ENCODE data around the gene AP3B2.

Gene AP3B2

GRCh38 chr15:82692171-82692570 lies 17.5 kb downstream of the AP3B2 start:
- no peak for TF ChIP-seq FOXP2 (optimal IDR thresholded peaks at IDR 0.05; ENCODE audit: borderline replicate concordance, extremely low read depth, extremely low read length, insufficient read depth)
- TF ChIP-seq SIN3A (IDR thresholded peaks at IDR 0.05; ENCODE audit: borderline replicate concordance, insufficient read depth, low read length): no peak

GRCh38 chr15:82689147-82689546 lies 20.5 kb downstream of the AP3B2 start:
- TF ChIP-seq REST (IDR thresholded peaks at IDR 0.05; ENCODE audit: insufficient read depth in 1 of 2, low read depth in 2 of 2, low read length in 2 of 2) (no peak), SIN3A (IDR thresholded peaks at IDR 0.05; ENCODE audit: borderline replicate concordance, insufficient read depth, low read length) (no peak)

GRCh38 chr15:82688691-82689090 lies 21.0 kb downstream of the AP3B2 start:
- TF ChIP-seq TAF1 (IDR thresholded peaks at IDR 0.05; ENCODE audit: borderline replicate concordance, insufficient read depth, low read length) (no peak), REST (IDR thresholded peaks at IDR 0.05; ENCODE audit: insufficient read depth in 1 of 2, low read depth in 2 of 2, low read length in 2 of 2) (no peak), FOXP2 (optimal IDR thresholded peaks at IDR 0.05; ENCODE audit: borderline replicate concordance, extremely low read depth, extremely low read length, insufficient read depth) (no peak), SIN3A (IDR thresholded peaks at IDR 0.05; ENCODE audit: borderline replicate concordance, insufficient read depth, low read length) (no peak), POLR2AphosphoS5 (IDR thresholded peaks at IDR 0.05; ENCODE audit: low read depth, low read length) (no peak)

GRCh38 chr15:82681371-82681770 lies 28.3 kb downstream of the AP3B2 start:
- no peak for TF ChIP-seq TAF1 (IDR thresholded peaks at IDR 0.05; ENCODE audit: borderline replicate concordance, insufficient read depth, low read length)

DNA sequence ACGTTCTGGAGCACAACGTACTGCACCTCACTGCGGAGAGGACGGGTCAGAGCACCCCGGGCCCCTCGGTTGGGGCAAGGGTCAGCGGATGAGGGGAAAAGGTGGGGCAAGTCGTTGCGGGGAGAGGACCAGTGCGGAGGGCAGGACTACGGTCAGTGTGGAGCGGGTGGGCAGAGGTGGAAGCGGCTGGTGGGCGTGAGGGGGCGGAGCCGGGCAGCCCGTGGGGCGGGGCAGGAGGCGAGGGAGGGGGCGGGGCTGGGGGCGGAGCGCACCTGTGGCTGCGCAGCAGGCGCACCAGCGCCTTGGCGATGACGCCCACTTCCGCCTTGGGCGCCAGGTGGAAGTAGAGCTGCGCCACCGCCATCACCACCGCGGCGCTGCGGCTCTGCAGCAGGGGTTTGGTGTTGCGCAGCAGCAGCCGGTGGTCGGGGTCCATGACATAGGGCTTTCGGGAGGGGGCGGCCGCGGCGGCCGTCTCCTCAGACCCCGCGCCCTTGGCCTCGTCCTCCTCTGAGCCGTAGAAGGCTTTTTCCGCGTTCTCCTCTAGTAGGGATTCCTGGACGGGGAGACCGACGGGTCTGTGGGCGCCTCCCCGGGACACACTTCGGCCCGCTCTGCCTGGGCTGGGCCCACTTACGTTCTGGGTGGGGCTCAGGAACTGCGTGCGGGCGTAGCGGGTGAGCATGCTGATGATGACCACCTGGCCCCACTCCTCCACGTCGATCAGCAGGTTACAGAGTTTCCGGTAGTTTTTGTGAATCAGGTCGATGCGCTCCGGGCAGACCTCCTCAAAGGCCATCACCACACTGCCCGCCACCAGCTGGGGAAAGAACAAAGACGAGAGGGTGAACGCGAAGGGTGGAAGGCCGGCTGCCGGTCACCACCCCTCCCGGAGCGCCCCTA lies 29.2 kb downstream of the AP3B2 start:
- TF ChIP-seq FOXP2 (optimal IDR thresholded peaks at IDR 0.05; ENCODE audit: borderline replicate concordance, extremely low read depth, extremely low read length, insufficient read depth): no peak
- no peak for TF ChIP-seq SIN3A (IDR thresholded peaks at IDR 0.05; ENCODE audit: borderline replicate concordance, insufficient read depth, low read length)
- TF ChIP-seq POLR2AphosphoS5 (IDR thresholded peaks at IDR 0.05; ENCODE audit: low read depth, low read length): no peak
- TF ChIP-seq REST (IDR thresholded peaks at IDR 0.05; ENCODE audit: insufficient read depth in 1 of 2, low read depth in 2 of 2, low read length in 2 of 2): no peak
- TF ChIP-seq TAF1 (IDR thresholded peaks at IDR 0.05; ENCODE audit: borderline replicate concordance, insufficient read depth, low read length): no peak

DNA sequence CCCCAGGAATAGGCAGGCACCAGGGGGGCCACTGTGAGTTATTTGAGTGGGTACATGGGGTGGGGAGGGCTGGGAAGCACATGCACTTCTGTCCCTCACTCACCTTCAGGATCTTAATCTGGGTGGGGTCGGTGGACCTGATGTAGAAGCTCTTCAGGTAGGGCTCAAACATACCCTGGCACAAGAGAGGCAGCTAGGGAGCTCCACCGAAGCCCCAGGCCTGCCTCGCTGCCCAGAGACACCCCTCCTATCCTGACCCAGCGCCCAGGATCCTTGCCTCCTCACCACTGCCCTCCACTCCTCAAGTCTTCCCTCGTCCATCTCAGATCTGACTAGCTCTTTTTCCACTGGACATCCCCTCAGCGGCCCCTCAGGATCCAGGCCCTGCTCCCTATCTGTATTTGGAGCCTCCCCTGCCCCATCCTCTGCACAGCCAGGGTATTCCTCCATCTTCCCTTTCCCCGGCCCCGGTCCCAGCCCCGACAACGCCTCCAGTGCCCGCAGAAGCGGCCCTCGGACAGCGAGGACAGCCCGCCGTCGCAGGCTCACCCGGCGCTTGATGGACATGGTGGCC lies 30.0 kb downstream of the AP3B2 start:
- TF ChIP-seq POLR2AphosphoS5 (IDR thresholded peaks at IDR 0.05; ENCODE audit: low read depth, low read length) (no peak), FOXP2 (optimal IDR thresholded peaks at IDR 0.05; ENCODE audit: borderline replicate concordance, extremely low read depth, extremely low read length, insufficient read depth) (no peak), TAF1 (IDR thresholded peaks at IDR 0.05; ENCODE audit: borderline replicate concordance, insufficient read depth, low read length) (no peak), SIN3A (IDR thresholded peaks at IDR 0.05; ENCODE audit: borderline replicate concordance, insufficient read depth, low read length) (no peak), REST (IDR thresholded peaks at IDR 0.05; ENCODE audit: insufficient read depth in 1 of 2, low read depth in 2 of 2, low read length in 2 of 2) (no peak)
